GM23338 (cell line): ENCODE results near the gene VRK1. TPM values are rescaled to one million over a fixed set of nuclear protein-coding genes. Genes with fewer than 3 reads are reported as not detected.

Experiments
- ATAC-seq: fragments of 200-7000 bp; cut with Tn5 transposase; 3 replicates; pipeline ENCODE4 v1.9.1; 2020
- DNase-seq: peaks from one replicate; pipeline ENCODE4 v3.0.0-alpha.2; 2015; ENCODE audit warnings: low spot score
- H2AFZ ChIP-seq: fragments of 200-600 bp; sonication (generic); 2 replicates; pipeline ENCODE4 v1.8.0; 2016; ENCODE audit warnings: antibody characterized with exemption, mild to moderate bottlenecking, moderate library complexity
- H3F3A ChIP-seq: fragments of 200-600 bp; sonication (generic); replicated peaks from 2 replicates; pipeline ENCODE4 v1.8.0; 2017; ENCODE audit warnings: antibody characterized with exemption, mixed run types, low read depth
- H3K27ac ChIP-seq: fragments of 200-600 bp; sonication (generic); 2 replicates; pipeline ENCODE4 v1.6.1; 2016; ENCODE audit warnings: low read depth
- H3K27me3 ChIP-seq: fragments of 200-600 bp; sonication (generic); 2 replicates; pipeline ENCODE4 v1.8.0; 2016; ENCODE audit warnings: mild to moderate bottlenecking, mixed run types, moderate library complexity; ENCODE audit not compliant: insufficient read depth
- H3K36me3 ChIP-seq: fragments of 200-600 bp; sonication (generic); 2 replicates; pipeline ENCODE4 v1.8.0; 2016; ENCODE audit warnings: mild to moderate bottlenecking; ENCODE audit not compliant: insufficient read depth
- H3K4me1 ChIP-seq: fragments of 200-600 bp; sonication (generic); 2 replicates; pipeline ENCODE4 v1.8.0; 2016; ENCODE audit warnings: mild to moderate bottlenecking, moderate library complexity; ENCODE audit not compliant: insufficient read depth
- H3K4me2 ChIP-seq: fragments of 200-600 bp; sonication (generic); 2 replicates; pipeline ENCODE4 v1.7.1; 2017; ENCODE audit warnings: mixed run types
- H3K4me3 ChIP-seq: fragments of 200-600 bp; sonication (generic); 2 replicates; pipeline ENCODE4 v1.6.1; 2016; ENCODE audit warnings: mixed run types
- H3K79me2 ChIP-seq: fragments of 200-600 bp; sonication (generic); replicated peaks from 2 replicates; pipeline ENCODE4 v1.8.0; 2017; ENCODE audit warnings: mild to moderate bottlenecking; ENCODE audit not compliant: insufficient read depth
- H3K9me2 ChIP-seq: fragments of 200-600 bp; sonication (generic); 2 replicates; pipeline ENCODE4 v1.8.0; 2017; ENCODE audit not compliant: insufficient read depth
- H4K20me1 ChIP-seq: fragments of 200-600 bp; sonication (generic); replicated peaks from 2 replicates; pipeline ENCODE4 v1.8.0; 2017; ENCODE audit warnings: mild to moderate bottlenecking; ENCODE audit not compliant: insufficient read depth
- H3K27ac Mint-ChIP-seq: 2 replicates; pipeline ENCODE4 v1.8.0; 2020; ENCODE audit warnings: inconsistent platforms, mild to moderate bottlenecking, moderate library complexity, mixed read lengths
- H3K27me3 Mint-ChIP-seq: 3 replicates; pipeline ENCODE4 v1.8.0; 2022; ENCODE audit warnings: low read depth, mild to moderate bottlenecking, moderate library complexity, mixed read lengths, inconsistent platforms; ENCODE audit not compliant: insufficient read depth, poor library complexity
- H3K36me3 Mint-ChIP-seq: 3 replicates; pipeline ENCODE4 v1.8.0; 2021; ENCODE audit warnings: low read depth, mild to moderate bottlenecking, inconsistent platforms, moderate library complexity, mixed read lengths
- H3K4me1 Mint-ChIP-seq: 3 replicates; pipeline ENCODE4 v1.8.0; 2020; ENCODE audit warnings: mild to moderate bottlenecking, inconsistent platforms, mixed read lengths
- H3K4me3 Mint-ChIP-seq: 3 replicates; pipeline ENCODE4 v1.8.0; 2021; ENCODE audit warnings: moderate library complexity, mild to moderate bottlenecking, inconsistent platforms, mixed read lengths
- H3K9me3 Mint-ChIP-seq: 3 replicates; pipeline ENCODE4 v1.8.0; 2020; ENCODE audit warnings: moderate library complexity, mild to moderate bottlenecking, inconsistent platforms, mixed read lengths
- CREB1 ChIP-seq: fragments of 250-450 bp; sonication (Bioruptor Pico); IDR thresholded peaks from 2 replicates; pipeline ENCODE4 v1.5.0; 2020; ENCODE audit warnings: low read depth, mild to moderate bottlenecking, moderate library complexity
- CTCF ChIP-seq, 2 experiments: fragments of 200-600 bp in 1 of 2; sonication (generic) in 1 of 2; conservative IDR thresholded peaks; 2 replicates each; pipeline versions ENCODE4 v1.5.1 to v1.6.1; 2016 to 2017; ENCODE audit warnings: antibody characterized with exemption in 2 of 2, low read depth in 2 of 2, mild to moderate bottlenecking in 2 of 2, moderate library complexity in 1 of 2
- EZH2phosphoT487 ChIP-seq: fragments of 200-600 bp; sonication (generic); IDR thresholded peaks from one replicate; pipeline ENCODE4 v1.8.1; 2018; ENCODE audit warnings: antibody characterized with exemption; ENCODE audit not compliant: unreplicated experiment
- POLR2AphosphoS5 ChIP-seq: IDR thresholded peaks from 2 replicates; pipeline ENCODE4 v1.6.1; 2016; ENCODE audit warnings: antibody characterized with exemption, low read depth
- REST ChIP-seq: IDR thresholded peaks from one replicate; pipeline ENCODE4 v1.6.1; 2018; ENCODE audit warnings: antibody characterized with exemption; ENCODE audit not compliant: unreplicated experiment
- ZNF114 ChIP-seq: fragments of 250-450 bp; sonication (Bioruptor Pico); IDR thresholded peaks from 2 replicates; pipeline ENCODE4 v1.5.0; 2020; ENCODE audit warnings: mild to moderate bottlenecking, moderate library complexity
- ZNF462 ChIP-seq: fragments of 250-450 bp; sonication (Bioruptor Pico); IDR thresholded peaks from 2 replicates; pipeline ENCODE4 v1.5.0; 2020; ENCODE audit warnings: mild to moderate bottlenecking, moderate library complexity
- polyA plus RNA-seq: library from polyadenylated mRNA; unstranded; fragments of >200 nt; fragmentation: Nextera tagmentation; extraction: Ambion mirVana; gene quantifications from 2 replicates; pipeline ENCODE4 v1.2.1, GENCODE V29; 2016
- total RNA-seq: library from RNA; depleted of rRNA; stranded (reverse); fragments of >200 nt; shearing (Covaris generic); gene quantifications from 2 replicates; pipeline ENCODE4 v1.2.3, GENCODE V29; 2014

VRK1 gene
- total and polyA plus RNA-seq, 2 experiments from 2014 or later, result 83.8 to 119 TPM

- TF ChIP-seq ZNF462 (CRISPR knock-in tag), result no peak
- no peak for TF ChIP-seq REST
- TF ChIP-seq ZNF114, result no peak
- TF ChIP-seq EZH2phosphoT487, result no peak
- TF ChIP-seq POLR2AphosphoS5, result no peak
These were observed 26.5 kb downstream of the VRK1 start (continued) for GRCh38 chr14:96823652-96824051.

- no peak overlapping the region for H3K4me2 ChIP-seq
- no peaks in the 10 kb centered on the region for H3K9me3 Mint-ChIP-seq
- peaks cover 100% of the 10 kb centered on the region for H3K79me2 ChIP-seq
- no peak overlapping the region for H3K27ac Mint-ChIP-seq
- DNase-seq (no peak), ATAC-seq (no peak)
- H3K27ac ChIP-seq, result no peak overlapping the region
- peaks cover 45% of the 10 kb centered on the region for H4K20me1 ChIP-seq
- no peaks in the 10 kb centered on the region for H3K27me3 Mint-ChIP-seq
- H3K4me3 ChIP-seq, result no peak overlapping the region
- H3F3A ChIP-seq, result no peaks in the 10 kb centered on the region
- no peaks in the 10 kb centered on the region; the same call in 2 of the 3 replicates for H3K36me3 Mint-ChIP-seq
- no peaks in the 10 kb centered on the region for H3K36me3 ChIP-seq
- H3K27me3 ChIP-seq, result no peaks in the 10 kb centered on the region
- no peak overlapping the region for H2AFZ ChIP-seq
- no peaks in the 10 kb centered on the region for H3K9me2 ChIP-seq
- no peaks in the 10 kb centered on the region; the same call in 1 of the 2 replicates for H3K4me1 ChIP-seq
- peaks cover 32% of the 10 kb centered on the region for H3K4me1 Mint-ChIP-seq
- H3K4me3 Mint-ChIP-seq, result no peak overlapping the region
- no peak for TF ChIP-seq CTCF (conservative IDR thresholded peaks at IDR 0.05; ENCODE audit: low read depth in 2 of 2)
- TF ChIP-seq CREB1 (CRISPR knock-in tag), result no peak
These were observed 27.1 kb downstream of the VRK1 start for GRCh38 chr14:96824283-96824682.
